NCI-H345 treated with DMSO at 0.1 percent for 48 hours (cell line): ENCODE data around the gene CDH11.

Source experiments
- DNase-seq: peaks from one replicate; lab custom pipeline; 2025; ENCODE audit not compliant: unreplicated experiment; lab: John Stamatoyannopoulos, UW

Gene CDH11

GRCh38 chr16:64982581-64982980 is 139.3 kb downstream of the CDH11 start:
- no peak for DNase-seq

DNA sequence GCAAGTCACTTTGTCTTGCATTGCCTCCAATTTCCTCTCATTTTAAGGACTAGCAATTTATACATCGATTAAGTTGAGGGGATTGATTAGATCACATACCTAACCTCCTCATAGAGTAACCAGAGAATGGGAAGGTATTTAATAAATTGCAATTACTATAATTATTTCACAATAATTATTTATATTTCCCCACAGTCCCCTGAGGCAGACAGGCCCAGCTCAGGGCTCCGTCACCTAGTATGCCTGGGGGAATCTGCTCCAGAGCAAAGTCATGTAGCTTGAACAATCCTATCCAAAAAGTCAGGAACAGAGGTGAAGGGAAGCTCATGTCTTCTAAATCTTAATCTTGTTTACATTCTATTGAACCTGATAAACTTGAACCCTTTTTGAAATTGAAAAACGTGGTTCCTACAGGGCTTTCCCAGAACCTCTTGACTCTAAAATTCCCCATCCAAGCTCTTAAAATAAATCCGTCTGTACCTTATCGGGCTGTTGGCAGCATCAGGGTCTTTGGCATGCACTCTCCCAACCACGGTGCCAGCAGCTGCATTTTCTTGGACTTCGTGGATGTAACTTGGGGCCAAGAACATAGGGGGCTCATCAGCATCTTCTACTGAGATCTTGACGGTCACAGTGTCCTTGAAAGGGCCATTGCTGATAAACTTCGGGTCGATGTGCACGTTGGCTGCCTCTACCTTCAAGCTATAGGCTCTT is 140.1 kb downstream of the CDH11 start:
- no peak for DNase-seq

DNA sequence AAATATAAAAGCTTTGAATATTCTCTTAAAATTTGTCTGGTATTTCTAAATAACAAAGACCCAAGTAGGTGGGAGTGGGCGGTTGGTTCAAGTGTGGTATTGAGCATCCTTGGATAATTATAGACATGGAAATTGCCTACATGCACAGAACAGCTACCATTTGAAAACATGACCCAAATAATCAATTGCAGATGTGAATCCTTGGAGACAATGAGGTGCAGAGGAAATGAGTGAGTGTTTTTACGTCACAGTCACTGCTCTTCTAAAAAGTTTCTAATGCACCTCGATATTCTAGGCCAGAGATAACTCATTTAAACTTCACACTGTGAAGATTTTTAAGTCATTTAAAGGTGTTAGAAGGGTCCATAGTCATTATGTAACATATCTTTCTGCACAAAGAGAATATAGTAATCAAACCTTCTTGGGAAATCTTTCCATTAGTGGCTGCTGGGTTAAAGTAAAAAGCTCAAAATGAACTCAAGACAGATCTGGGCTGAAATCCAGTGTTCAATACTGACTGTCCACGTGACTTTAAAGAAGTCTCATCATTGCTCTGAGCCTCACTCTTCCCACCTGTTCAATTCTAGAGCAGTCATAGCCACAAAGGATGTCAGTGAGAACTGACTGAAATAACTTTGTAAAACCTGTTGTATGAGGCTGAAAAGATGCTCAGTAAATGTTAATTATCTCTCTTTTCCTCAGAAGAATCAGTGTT is 144.5 kb downstream of the CDH11 start:
- DNase-seq: no peak

- DNase-seq: no peak
Observed at GRCh38 chr16:64975821-64976220, 146.0 kb downstream of the CDH11 start.

DNA sequence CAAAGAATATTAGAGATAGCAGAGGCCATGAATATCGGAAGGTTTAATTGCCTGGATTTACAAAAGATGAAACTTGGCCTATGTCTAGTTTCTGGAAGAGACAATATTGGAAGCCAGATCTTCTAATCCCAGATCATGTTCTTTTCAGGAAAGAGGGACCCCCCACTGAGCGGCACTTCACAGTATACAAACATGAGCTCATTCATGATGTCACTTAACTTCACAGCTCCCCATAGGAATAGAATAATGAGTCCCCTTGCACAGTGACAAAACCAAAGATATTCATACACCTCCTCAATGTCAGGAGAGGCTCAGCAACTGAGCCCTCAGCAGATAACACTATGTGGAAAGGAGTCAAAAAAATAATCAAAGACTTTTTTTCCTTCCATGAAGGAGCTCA is 147.5 kb downstream of the CDH11 start:
- DNase-seq: no peak

DNA sequence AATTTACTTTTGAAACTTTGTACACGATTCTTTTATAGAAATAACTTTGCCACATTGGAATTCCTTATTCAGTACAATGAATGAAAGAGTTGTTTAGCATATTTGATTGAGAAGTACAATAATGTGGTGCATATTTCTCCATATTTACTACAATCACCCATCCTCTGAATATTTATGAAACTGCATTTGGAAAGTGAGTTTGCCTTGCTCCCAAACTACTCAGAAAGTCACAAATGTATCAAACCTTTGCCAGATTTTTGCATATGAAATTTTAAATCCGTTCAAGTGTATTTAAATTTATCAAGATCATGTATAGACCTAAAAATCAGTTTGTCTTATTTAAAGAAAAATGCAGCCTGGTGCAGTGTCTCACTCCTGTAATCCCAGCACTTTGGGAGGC is 148.7 kb downstream of the CDH11 start:
- no peak for DNase-seq

DNA sequence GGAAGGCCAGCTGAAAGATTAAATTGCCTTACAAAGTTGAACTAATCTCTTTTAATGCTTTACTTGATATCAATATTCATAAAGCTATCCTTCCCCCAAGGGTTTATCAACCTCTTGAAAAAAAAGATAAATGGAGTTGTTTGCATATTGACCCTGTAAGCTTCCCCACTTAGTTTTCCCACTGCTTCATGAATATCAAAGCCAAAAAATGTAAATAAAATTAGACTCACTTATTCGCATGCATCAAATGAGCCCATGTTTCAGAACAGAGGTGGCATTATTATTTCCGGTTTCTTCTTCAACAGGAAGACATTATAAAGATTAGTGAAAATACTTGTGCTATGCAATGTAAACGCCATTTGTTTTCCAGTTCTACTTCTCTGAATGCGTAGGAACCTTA is 150.7 kb downstream of the CDH11 start:
- DNase-seq: no peak

DNA sequence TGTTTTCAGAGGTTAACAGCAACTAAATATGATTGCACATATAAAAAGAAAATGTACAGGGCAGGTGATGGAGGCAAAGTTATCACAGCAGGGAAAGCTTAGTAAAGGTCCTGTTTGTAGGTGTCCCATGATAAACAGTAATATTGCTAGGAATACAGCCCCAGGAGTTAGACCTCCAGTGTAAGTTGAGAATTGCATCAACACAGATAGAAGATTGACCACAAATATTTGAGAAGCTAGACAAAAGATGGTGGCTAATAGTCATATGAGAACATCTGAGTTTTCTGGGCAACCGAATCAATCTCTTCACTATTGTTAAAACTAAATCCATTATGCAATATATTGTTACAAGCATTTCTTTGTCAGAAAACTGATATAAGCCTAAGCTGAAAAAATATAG is 152.6 kb downstream of the CDH11 start:
- DNase-seq: no peak

DNA sequence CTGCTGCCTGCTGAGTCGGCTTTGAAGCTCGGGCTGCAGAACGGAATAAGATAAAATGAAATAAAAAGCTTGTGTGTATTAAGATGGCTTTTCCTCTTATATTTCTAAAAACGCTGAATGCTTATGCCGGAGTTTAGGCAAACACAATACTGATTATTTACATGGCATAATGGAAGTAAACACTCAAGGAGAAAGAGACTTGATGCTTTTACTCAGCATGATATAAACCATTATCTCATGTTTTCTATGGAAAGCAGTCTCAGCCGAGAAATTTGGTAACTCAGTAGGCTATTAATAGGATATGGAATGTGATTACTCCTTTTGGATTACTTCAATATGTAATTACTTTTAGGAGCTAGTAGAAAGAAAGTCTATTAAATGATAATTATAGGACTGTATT is 153.3 kb downstream of the CDH11 start:
- DNase-seq: no peak

DNA sequence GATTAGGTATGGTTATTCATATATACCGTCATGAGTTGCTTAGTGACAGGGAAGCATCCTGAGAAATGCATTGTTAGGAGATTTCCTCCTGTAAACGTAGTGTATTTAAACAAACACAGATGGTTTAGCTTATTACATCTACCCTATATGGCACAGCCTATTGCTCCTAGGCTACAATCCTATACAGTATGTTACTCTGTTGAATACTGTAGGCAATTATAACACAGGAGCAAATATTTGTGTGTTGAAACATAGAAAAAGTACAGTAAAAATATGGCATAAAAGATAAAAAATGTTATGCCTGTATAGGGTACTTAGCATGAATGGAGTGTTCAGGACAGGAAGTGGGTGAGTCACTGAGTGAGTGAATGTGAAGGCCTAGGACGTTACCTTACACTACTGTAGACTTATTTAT is 157.7 kb downstream of the CDH11 start:
- no peak for DNase-seq

GRCh38 chr16:64962786-64963185 is 159.1 kb downstream of the CDH11 start:
- no peak for DNase-seq

DNA sequence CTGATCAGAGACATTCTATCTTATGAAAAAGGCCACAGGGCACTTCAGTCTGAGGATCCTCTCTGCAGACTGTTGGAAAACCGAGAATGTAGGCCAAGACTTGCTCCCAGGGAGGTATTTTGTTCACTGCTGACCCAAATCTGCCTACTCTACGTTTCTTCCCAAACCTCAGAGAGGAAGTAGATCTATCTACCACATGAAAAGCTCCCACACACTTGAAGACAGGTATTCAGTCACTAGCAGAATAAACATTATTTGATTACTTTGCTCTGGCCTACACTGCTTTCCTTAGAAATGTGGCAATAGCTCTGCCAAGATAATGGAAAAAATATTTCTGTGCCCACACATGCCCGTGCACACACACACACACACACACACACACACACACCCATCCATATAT is 164.6 kb downstream of the CDH11 start:
- DNase-seq: no peak

- no peak for DNase-seq
Observed at GRCh38 chr16:64952177-64952576, 169.7 kb downstream of the CDH11 start.

- DNase-seq: no peak
Observed at GRCh38 chr16:64951193-64951592, 170.7 kb downstream of the CDH11 start.

DNA sequence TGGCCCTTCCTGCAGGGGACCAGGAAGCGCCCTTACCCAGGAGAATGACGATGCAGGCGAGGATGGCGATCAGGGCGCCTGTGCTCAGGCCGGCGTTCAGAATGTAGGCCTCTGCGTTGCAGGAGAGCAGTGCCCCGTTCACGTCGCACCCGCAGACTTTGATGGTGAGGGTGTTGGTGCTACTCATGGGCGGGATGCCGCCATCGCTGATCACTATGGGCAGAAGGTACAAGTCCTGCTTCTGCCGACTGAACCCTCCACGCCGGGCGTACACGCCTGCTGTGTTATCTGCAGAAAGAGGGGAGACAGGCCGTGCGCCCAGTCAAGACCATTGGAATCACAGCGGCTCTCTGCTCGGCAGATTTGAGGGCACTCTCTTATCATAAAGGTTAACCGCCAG is 171.1 kb downstream of the CDH11 start:
- no peak for DNase-seq

- DNase-seq: no peak
Observed at GRCh38 chr16:64950262-64950661, 171.6 kb downstream of the CDH11 start.

DNA sequence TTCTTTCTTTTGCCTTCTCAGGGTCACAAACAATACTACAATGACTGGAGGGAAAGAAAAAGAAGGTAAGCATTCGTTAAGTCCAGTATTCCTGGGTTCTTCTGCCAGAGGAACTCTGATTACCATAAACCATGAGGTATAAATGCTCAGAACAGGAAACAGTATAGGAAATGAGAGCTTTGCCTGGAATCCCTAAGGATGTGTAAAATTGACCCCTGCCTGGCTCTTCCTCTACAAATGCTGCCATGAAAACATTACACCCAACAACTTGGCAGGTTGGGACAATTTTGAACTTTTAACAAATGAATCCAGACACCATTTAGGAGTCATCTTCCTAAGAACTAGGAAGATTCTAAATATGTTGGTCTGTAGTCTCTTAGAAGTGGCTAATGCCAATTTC is 173.8 kb downstream of the CDH11 start:
- no peak for DNase-seq

- DNase-seq: no peak
Observed at GRCh38 chr16:64947651-64948050, 174.2 kb downstream of the CDH11 start.

- no peak for DNase-seq
Observed at GRCh38 chr16:64933885-64934284, 188.0 kb downstream of the CDH11 start.

DNA sequence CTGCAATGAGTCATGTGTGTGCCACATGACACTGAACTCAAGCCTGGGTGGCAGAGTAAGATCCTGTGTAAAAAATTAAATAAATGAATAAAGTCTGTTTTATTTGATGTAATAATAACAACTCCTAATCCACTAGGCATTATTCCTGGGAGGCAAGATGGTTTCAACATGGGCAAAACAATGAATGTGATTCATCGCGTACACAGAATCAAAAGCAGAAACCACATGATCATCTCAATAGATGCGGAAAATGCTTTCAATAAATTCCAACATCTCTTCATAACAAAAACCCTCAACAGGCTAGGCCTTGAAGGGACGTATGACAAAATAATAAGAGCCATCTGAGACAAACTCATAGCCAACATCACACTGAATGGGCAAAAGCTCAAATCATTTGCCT is 195.4 kb downstream of the CDH11 start:
- DNase-seq: no peak

DNA sequence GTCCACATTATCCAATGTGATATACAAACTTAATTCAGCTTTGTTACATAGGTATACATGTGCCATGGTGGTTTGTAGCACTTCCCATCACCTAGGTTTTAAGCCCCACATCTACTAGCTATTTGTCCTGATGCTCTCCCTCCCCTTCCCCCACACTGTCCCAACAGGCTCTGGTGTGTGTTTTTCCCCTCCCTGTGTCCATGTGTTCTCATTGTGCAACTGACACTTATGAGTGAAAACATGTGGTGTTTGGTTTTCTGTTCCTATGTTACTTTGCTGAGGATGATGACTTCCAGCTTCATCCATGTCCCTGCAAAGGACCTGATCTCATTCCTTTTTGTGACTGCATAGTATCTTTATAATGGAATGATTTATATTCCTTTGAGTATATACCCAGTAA is 196.7 kb downstream of the CDH11 start:
- DNase-seq: no peak

GRCh38 chr16:64924086-64924485 is 197.8 kb downstream of the CDH11 start:
- no peak for DNase-seq
